Hematopoietic multipotent progenitor cell treated with erythropoietin and hydrocortisone succinate and interleukin-3 and kit ligand, for 15 days (in vitro differentiated cells): ENCODE measurements around the gene ARFGAP1.

Source experiments
- DNase-seq: peaks from one replicate; pipeline ENCODE4 v3.0.0-alpha.2; 2015; ENCODE audit warnings: low spot score

Gene ARFGAP1

GRCh38 chr20:63309261-63310071, 36.9 kb downstream of the ARFGAP1 start:
- DNase-seq, result peak; percentile 12

GRCh38 chr20:63310265-63310991, 37.8 kb downstream of the ARFGAP1 start:
- DNase-seq, result no peak

- DNase-seq, result no peak
These were observed 38.7 kb downstream of the ARFGAP1 start for GRCh38 chr20:63311186-63311832.

- DNase-seq, result no peak
These were observed 39.2 kb downstream of the ARFGAP1 start for GRCh38 chr20:63311833-63312243.

- DNase-seq, result no peak
These were observed 39.7 kb downstream of the ARFGAP1 start for GRCh38 chr20:63312273-63312672.

- DNase-seq, result no peak
These were observed 40.2 kb downstream of the ARFGAP1 start for GRCh38 chr20:63312690-63313348.

- no peak for DNase-seq
These were observed 40.9 kb downstream of the ARFGAP1 start for GRCh38 chr20:63313349-63314014.

GRCh38 chr20:63314015-63314471, 41.4 kb downstream of the ARFGAP1 start:
- no peak for DNase-seq

GRCh38 chr20:63314566-63315239, 42.1 kb downstream of the ARFGAP1 start:
- DNase-seq, result no peak

GRCh38 chr20:63315240-63315689, 42.7 kb downstream of the ARFGAP1 start:
- no peak for DNase-seq

- DNase-seq, result no peak
These were observed 43.3 kb downstream of the ARFGAP1 start for GRCh38 chr20:63315731-63316491.

- DNase-seq, result no peak
These were observed 43.9 kb downstream of the ARFGAP1 start for GRCh38 chr20:63316502-63316921.

- no peak for DNase-seq
These were observed 44.4 kb downstream of the ARFGAP1 start for GRCh38 chr20:63317061-63317460.

GRCh38 chr20:63317601-63318291, 45.1 kb downstream of the ARFGAP1 start:
- DNase-seq, result no peak

- DNase-seq, result no peak
These were observed 46.0 kb downstream of the ARFGAP1 start for GRCh38 chr20:63318391-63319163.

- no peak for DNase-seq
These were observed 46.8 kb downstream of the ARFGAP1 start for GRCh38 chr20:63319164-63320040.

GRCh38 chr20:63320041-63320511, 47.5 kb downstream of the ARFGAP1 start:
- no peak for DNase-seq
